HG02852 (cell line): Measurements from ENCODE around the gene CD180.
A peak's percentile ranks its signal among the peaks of the same experiment; 100 is the strongest.

Experiments
- ATAC-seq: cut with Tn5 transposase; IDR thresholded peaks from one replicate; pipeline ENCODE4 v1.9.1; 2021; ENCODE audit warnings: mild to moderate bottlenecking, moderate library complexity; ENCODE audit not compliant: unreplicated experiment

The CD180 gene

DNA sequence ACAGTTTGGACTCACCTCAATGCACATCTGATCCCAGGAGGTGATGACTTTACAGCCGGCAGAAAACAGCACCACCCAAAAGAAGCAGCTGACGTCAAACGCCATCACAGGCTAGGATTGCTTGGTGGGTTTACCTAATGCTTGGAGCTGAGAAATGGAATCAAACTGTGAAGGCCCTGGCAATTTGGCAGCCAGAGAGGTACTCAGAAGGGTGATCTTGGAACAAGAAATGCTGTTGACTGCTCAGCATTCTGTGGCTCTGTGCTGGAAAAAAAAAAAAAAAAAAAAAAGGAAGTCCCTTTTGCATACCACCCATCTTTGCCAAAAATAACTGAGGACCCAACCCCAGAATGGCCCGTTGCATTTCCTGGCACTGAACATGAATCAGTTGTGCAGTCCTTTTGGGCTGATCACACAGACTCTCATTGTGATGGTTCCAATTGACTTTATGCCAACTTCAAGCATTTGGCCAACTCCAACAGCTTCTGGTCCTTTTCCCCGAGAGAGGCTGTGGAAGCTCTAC, at the start of gene CD180:
TSS of gene CD180 (minus strand) at position 263 of the 523 bp plus-strand sequence. CDS start at position 105, 158 bp downstream.
- ATAC-seq: no peak

DNA sequence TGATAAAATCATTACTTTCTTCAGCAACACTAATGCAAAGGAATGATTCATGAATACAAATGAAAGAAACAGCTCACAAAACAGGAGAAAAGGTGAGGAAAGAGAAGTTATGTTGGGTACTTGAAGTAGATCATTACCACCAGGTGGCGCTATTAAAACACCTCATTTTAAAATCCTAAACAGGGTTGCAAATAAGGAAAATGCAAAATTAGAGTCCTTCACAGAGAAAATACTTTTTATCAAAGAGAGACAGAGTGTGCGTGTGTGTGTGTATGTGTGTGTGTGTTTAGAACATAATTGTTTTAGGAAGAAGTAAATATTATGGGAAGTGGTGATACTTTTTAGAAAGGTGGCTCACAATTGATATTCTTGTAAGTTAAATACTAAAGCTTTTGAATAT, 49.5 kb upstream of the CD180 start:
- no peak for ATAC-seq

DNA sequence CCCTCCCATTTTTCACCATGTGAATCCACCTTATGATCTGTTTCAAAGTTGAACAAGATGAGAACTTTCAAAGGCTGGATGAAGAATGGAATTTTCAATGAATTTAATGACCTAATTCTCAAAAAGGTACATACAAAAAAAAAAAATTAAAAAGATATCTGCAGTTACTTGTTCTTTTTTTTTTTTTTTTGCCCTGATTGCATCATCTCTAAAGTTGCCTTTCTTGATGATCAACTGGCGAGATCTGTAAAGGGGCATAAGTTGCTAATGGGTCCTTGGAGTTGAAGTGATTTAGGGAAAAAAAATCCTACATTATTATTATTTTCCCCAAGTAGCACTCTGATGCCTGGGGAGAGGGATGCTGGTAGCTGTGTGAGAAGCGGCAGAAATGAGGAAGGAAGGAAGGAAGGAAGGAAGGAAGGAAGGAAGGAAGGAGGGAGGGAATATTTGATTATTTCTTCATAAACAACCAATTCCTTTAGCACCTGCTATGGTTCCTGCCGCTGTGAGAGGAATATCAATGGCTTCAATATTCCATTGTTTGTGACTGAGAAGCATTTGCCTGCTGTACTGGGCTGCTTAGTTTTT, 48.8 kb upstream of the CD180 start:
- no peak for ATAC-seq

DNA sequence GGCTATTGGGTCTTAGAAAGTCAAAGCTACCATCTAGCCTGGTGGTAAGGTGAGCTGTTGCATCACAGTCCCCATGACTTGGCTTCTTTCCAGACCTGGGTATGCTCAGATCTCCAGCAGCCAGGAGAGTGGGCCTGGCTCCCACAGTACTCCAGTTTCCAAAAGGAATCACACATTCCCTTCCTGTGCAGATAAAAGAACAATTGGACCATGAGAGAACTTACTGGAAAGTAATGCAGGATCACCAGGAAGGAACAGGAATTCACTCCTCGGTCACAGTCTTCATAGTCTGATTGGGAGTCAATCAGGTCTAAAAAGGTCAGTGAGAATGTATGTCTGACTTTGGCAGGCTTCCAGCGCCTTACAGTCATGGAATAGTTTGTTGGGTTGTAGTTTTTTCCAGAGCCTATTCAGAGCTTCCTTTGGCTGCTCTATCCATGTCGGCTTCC, 47.8 kb upstream of the CD180 start:
- ATAC-seq: no peak

DNA sequence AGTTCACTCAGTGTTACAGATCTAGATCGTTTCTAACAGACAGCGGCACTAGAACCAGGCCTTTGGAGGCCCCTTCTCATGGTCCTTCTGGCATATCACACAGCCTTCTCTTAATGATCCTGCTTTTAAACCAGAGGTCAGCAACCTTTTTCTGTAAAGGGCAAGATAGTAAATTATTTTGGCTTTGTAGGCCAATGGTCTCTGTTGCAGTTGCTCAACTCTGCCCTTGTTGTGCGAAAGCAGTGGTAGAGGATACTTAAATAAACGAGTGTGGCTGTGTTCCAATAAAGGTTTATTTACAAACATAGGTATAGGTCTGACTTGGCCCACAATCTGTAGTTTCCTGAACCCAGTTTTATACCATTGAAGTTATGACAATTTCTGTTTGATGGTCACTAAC, 47.3 kb upstream of the CD180 start:
- ATAC-seq: no peak

DNA sequence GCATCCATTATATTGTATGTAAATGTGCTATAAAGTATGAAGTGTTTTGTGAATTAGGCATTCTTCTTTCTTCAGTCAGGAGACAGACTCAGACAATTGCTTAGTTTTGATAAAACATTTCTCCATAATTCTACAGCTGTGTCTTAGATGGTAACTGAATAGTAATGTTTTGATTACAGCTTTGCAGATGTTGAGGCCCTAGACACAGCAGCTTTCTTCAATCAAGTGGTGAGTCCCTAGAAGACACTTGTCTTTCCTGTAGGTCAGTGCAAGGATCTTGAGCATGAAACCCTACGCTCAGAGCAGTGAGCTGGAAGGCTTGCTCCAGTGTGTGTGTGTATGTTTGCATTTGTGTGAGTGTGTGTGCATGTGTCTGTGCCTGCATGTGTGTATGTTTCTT, 46.8 kb upstream of the CD180 start:
- no peak for ATAC-seq

DNA sequence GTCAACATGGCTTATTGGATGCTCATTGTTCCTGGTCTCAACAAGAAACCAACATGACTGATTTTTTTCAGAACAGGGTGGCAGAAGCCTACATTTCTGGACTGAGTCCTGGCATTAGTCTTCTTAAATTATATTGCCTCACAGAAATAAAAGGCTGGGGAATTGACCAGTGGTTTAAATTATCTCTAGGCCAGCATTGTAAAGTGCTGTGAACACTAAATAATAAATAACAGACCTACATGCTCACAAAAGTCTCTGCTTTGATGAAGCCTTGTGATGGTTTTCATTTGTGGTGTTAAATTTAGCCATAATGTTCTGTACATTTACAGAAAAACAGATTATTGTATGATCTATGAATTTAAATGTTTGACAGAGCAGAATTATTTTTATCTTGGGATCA, 44.7 kb upstream of the CD180 start:
- ATAC-seq: no peak

DNA sequence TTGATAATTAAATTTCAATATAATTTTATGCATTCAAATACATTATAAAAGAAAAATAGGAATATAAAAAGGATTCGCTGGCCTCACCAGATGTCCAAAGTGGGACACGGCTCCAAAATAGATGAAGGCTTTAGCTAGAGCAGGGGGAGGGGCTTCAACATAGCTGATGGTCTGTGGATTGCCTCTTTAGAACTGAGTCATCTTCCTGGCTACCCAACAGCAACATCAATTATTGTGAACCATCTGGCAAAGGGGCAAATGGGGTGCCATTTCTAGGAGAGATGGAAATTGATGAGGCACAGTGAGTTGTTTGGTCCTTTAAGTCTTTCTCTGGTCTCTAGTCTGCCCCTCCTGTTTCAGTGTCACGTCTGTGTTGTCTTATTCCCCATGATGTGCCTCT, 44.2 kb upstream of the CD180 start:
- ATAC-seq: no peak

DNA sequence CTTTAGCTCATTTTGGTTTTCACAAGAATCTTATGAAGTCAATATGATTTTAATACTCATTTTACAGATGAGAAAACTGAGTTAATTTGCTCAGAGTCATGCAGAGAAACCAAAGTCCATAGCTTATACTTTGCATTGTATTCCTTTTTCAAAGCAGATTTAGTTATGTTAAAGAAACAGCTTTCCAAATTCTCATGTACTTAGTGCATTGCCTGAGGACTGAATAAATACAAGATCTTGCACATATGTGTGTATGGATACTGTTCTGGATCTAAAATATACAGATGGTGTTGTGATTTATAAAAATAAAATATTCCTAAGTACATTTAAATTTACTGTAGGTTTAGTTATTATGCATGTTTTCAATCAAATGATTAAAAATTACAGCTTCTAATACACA, 43.5 kb upstream of the CD180 start:
- no peak for ATAC-seq

DNA sequence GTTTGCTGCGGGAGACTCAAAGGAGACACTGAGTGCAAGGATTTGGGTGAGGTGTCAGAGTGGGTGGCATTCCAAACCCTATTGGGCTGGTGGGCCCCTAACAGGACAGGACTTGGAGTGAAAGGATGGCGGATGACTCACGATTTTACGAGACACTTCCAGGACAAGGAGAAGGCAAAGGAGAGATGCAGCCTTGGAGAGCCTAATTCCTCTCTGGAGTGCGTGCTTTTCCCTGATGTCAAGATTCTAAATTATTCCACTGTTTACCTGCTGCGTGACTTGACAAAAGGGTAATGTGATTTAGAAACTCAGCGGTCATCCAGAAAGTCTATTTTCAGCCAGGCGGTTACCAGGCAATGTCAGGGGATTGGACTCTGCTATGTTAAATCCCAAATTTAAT, 41.6 kb upstream of the CD180 start:
- ATAC-seq: no peak

DNA sequence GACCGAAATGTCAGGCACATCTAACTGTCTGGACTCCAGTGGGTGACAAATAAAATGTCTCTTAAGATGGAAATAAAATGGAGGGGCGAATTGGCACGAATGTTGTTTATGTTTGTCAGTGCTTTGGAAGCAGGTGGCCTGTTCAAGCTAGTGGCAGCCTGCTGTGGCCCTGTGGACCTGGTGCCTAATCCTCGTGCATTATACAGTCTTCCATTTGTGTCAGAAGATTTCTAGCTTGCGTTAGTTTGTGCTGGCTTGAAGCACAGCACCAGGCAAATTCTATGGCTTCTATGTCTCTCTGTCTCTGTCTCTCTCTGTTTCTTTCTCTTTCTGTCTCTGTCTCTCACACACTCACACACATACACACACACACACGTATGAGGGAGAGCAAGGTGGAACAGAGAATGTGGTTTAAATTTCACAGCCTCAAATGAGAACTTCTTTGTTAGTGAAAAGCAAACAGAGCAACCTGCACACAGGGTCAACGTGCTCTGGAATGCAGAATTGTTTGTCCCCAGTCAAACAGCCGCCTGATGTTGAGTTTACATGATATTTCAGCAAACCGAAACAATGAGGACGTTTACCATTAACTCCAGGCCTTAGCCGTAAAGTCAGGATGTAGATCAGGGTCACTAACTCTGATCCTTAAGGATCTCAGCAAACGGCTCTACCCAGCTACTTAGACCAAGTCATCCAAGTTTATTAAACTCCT, 39.0 kb upstream of the CD180 start:
- ATAC-seq: no peak

DNA sequence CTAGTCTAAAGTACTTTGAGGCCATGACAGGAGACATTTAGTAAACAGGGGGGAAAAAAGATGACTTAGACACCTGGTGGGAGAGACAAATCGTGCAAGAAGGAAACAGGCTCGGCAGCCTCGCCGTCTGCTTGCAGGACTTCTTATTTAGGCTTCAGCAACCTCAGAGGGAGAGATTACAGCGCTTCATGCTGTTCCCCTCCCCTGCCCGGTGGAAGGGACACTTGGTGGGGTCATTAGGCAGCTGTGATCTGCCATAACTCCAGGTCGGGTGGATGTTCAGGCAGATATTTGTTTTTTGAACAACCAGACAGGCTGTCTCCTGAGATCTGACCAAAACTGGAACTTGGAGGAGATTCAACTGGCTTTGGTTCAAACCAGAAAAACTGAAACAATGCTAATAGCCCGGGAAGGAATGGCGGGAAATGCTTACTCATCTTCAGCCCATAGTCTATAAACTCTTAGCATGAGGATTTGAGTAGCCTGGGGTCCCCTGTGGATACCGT, 38.1 kb upstream of the CD180 start:
- ATAC-seq: no peak

DNA sequence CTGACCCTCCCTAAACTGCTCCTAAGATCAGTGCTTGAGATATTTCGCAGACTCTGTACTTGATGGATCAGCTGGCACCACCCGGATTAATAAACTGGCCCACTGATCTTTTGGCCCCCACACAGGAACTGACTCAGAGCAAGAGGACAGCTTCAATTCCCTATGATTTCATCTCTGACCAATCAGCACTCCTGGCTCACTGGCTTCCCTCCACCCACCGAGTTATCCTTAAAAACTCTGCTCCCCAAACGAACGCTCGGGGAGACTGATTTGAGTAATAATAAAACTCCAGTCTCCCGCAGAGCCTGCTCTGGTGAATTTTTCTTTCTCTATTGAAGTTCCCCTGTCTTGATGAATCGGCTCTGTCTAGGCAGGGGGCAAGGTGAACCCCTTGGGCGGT, 36.5 kb upstream of the CD180 start:
- no peak for ATAC-seq

DNA sequence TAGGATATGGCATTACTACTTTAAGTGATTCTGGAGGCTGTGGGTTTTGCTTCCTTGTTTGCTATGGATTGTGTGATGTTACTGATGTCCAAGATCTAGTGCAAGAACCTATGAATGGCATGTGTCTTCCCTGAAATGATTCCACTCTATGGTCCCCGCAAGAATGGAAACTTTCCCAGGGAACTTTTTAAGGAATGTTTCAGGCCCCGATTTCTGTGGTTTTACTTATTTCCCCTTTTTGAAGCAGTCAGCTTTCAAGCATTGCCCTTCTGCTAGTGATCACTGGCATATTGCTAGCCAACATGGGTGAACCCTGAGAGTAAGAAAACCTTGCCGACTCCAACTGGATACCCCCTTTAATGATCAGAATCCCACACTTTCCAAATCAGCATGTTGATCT, 26.6 kb upstream of the CD180 start:
- no peak for ATAC-seq

DNA sequence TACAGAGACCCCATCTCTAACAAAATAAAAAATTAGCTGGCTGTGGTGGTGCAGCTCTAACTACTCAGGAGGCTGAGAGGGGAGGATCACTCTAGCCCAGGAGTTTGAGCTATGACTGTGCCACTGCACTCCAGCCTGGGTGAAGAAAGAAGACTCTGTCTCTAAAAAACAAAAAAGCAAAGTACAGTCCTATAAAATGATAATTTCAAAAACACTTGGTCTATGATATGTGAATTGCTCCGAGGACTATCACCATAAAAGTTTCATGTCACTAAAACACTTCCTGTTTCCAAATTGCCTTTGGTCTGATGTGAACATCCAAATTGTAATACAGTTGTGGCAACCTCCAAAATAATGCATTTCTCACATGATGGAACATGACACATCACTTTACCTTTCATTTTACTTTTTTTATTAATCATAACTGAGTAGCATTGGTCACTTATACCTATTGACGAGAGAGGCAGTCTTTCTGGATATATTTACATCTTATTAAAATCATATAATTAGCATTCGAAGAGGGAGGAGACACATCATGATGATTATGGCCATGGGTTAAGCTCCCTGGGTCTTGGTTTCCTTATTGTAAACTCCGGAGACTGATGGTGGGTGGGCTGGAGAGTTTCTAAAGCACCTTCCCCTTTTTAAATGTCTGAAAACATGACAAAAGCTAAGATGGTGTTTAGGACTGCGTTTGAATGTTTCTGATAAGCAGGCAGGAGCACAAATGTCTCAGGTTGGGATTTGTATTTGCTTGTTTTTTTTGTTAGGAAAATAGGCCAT, 25.8 kb upstream of the CD180 start:
- ATAC-seq: peak; percentile 32

DNA sequence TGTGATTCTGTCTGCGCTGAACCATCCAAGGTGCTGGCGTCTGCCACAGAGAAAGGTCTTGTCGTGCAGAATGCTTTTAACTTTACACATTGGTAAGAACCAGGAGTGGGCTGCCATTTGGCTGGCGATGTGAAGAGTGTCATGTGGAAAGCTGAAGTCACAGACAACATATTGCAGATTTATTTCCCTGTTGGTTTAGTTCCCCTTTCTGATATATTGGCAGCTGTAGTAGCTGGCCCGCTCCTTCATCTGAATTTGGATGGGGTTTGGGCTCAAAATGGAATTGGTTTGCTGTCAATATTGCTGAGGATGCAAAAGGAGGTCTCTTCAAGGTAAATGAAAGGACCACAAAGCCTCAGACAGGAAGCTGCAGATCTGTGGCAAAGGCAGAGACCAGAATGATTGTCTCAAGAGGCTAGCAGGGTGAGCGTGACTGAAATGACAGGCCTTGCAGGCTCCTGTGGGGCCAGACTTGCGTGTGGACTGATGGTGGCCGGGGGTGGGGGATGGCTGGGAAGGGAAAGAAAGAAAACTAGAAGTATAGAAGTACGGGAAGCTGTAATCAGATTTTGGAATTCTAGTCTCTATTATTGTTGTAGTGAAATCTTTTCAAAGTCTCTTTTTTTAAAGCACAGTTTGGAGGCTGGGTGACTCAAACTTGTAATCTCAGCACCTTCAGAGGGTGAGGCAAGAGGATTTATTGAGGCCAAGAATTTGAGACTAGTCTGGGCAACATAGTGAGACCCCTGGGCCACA, 25.1 kb upstream of the CD180 start:
- peak; percentile 97 for ATAC-seq

DNA sequence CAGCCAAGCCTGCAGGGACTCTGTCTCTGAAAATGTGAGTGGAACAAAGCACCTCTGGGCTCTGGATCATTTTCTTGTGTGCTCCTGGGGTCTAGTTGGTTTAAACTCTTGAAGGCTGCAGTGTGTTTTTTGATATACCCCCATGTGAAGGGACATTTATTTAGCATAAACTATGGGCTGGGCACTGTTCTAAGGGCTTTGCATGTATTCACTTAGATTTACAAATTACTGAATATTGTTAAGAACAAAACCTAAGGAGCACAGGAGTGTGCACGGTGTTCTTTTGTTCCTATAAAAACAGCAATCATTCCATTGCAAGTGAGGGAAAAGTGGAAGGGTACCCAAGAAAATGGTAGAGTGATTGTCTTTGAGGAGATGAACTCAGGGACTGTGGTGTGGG, 20.0 kb upstream of the CD180 start:
- no peak for ATAC-seq

DNA sequence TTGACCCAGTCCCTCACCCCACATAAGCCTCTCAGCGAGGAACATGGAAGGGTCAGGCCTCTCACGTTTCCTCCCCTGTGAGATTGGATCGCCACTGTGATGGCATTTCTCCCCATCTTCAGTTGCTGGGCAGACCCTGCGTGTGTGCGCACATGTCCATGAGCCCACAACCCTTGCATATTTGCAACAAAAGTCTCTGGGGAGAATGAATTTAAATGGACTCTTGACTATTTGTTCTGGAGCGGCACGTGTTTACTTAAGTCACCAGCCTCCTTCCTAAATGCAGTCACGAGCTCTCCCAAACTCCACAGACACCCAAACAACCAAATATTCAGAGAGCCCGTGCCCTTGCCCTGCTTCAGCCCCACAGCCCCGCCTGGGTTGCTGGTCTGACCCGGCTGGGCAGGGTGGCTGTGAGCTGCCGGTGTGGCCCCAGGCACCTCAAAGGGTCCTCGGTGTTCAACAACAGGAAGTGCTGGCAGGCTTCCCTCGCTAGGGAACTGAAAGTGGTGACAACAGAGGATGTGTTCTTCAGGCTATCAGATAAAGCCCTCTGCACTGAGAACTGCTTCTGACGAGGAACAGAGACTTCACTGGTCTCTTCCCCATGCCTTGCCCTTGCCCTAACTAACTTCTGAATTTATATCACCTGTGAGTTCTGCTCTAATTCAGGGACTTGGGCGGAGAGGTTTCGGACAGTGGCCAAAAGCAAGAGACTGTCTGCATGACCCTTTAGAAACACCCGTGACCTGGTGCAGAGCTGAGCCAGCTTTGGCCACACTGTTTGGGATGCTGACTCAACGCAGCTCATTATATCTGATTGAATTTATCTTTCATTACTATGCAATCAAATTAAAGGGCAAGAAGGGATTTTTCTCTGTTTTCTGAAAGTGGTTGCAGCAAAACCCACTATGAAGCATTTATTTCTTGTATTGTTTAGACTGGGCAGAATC, 19.2 kb upstream of the CD180 start:
- ATAC-seq: peak; percentile 100

DNA sequence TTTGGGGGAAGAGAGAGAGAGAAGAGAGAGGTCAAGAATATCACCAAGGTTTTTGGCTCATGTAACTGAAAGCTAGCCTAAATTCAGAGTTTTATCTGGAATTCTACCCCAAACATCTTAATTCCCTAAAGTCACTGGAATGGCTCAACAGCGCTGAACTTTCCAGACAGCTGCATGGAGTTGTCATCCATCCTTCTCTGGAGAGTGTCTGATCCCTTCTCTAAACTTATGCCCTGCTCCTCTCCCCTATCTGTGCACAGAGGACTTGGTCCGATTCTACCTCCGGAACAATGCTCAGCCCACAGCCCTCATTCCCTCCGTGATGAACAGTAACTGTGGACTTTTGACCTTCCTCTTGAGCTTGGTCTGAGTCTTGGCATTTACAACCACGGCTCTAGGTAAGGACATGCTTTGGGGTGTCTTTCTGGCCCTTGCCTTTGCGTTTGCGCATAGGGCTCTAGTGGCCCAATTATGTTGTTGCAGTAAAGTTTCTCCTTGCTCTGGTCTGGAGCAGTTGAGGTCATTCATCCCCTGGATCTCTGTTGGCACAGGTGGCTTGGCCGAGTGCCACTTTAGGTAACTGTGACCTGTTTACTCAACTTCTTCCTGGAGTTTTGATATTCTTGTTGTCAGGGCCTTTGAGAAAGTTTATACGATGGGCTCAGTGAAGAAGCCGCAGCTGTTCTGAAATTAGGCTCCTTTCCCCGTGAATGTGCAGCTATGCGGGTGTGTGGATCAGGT, 18.3 kb upstream of the CD180 start:
- ATAC-seq: no peak
